HepG2 (cell line): ENCODE data around the gene RIOK3. TPM values are rescaled to one million over a fixed set of nuclear protein-coding genes. Genes with fewer than 3 reads are reported as not detected.

Experiments used
- ATAC-seq: fragments of 200-7000 bp; cut with Tn5 transposase; 3 replicates; pipeline ENCODE4 v1.9.1; 2020; ENCODE audit warnings: mild to moderate bottlenecking, moderate library complexity
- BruUV-seq: library from RNA; stranded (reverse); fragments of 400-500 nt; replicated peaks from 2 replicates; lab custom pipeline; 2021; lab: Mats Ljungman, UMichigan
- CTCF ChIA-PET: fragments of 300-600 bp; formaldehyde crosslinking; extraction: SDS; loops from one replicate; lab custom pipeline; 2021; ENCODE audit warnings: low total read pairs, inconsistent platforms, low intra/inter-chr PET ratio; lab: Yijun Ruan, JAX
- POLR2A ChIA-PET: fragments of 350-600 bp; sonication (Branson Sonifier 250); formaldehyde crosslinking; loops from one replicate; lab custom pipeline; 2020; ENCODE audit warnings: antibody characterized with exemption, inconsistent platforms; lab: Yijun Ruan, JAX
- DNase-seq: peaks from one replicate; pipeline ENCODE4 v3.0.0-alpha.2; 2015; ENCODE audit warnings: low spot score
- FAIRE-seq: peaks from 3 replicates; lab custom pipeline; 2011; peaks lifted over from hg19 to GRCh38; lab: Jason Lieb, UNC
- H2AFZ ChIP-seq: one replicate; pipeline ENCODE4 v1.6.1; 2011; ENCODE audit warnings: low read length, inconsistent platforms
- H3K27ac ChIP-seq: fragments of 300-600 bp; 3 replicates; pipeline ENCODE4 v1.8.0; 2011; ENCODE audit warnings: mixed run types, mild to moderate bottlenecking, mixed read lengths, low read length, inconsistent platforms; ENCODE audit not compliant: insufficient read depth; ENCODE audit errors: extremely low read length
- H3K27me3 ChIP-seq, 2 experiments: fragments of 200-600 bp in 1 of 2; 2 replicates in 1 of 2; 3 replicates in 1 of 2; pipeline versions ENCODE4 v1.6.0 to v1.8.0; 2011; ENCODE audit warnings: low read length in 2 of 2, mild to moderate bottlenecking in 2 of 2, moderate library complexity in 2 of 2, inconsistent platforms in 1 of 2; ENCODE audit not compliant: insufficient read depth in 2 of 2, control insufficient read depth in 1 of 2
- H3K36me3 ChIP-seq, 2 experiments: fragments of 200-600 bp in 1 of 2; replicated peaks in 1 of 2; 2 replicates in 1 of 2; 3 replicates in 1 of 2; pipeline versions ENCODE4 v1.5.1 to v1.8.0; 2011; ENCODE audit warnings: low read length in 2 of 2, inconsistent platforms in 1 of 2; ENCODE audit not compliant: insufficient read depth in 2 of 2, control insufficient read depth in 1 of 2
- H3K4me1 ChIP-seq: 2 replicates; pipeline ENCODE4 v1.5.1; 2012; ENCODE audit warnings: low read length, inconsistent platforms; ENCODE audit not compliant: insufficient read depth
- H3K4me2 ChIP-seq: 2 replicates; pipeline ENCODE4 v1.6.0; 2011; ENCODE audit warnings: low read depth, low read length, inconsistent platforms
- H3K4me3 ChIP-seq, 3 experiments: fragments of 200-600 bp in 1 of 3; sonication (generic), shearing (Covaris generic) in 1 of 3; replicated peaks in 1 of 3; 2 replicates each; pipeline ENCODE4 v1.5.1; 2011 to 2016; ENCODE audit warnings: low read length in 3 of 3, inconsistent platforms in 2 of 3, low read depth in 2 of 3, mild to moderate bottlenecking in 2 of 3, control low read depth in 1 of 3, mixed read lengths in 1 of 3; ENCODE audit not compliant: insufficient read depth in 1 of 3
- H3K79me2 ChIP-seq: one replicate; pipeline ENCODE4 v1.6.1; 2011; ENCODE audit warnings: low read length, inconsistent platforms; ENCODE audit not compliant: insufficient read depth
- H3K9ac ChIP-seq: 2 replicates; pipeline ENCODE4 v1.6.0; 2011; ENCODE audit warnings: mild to moderate bottlenecking, low read depth, low read length, inconsistent platforms; ENCODE audit not compliant: insufficient read depth
- H3K9me3 ChIP-seq: 2 replicates; pipeline ENCODE4 v1.5.1; 2012; ENCODE audit warnings: mild to moderate bottlenecking, low read length
- H4K20me1 ChIP-seq: 2 replicates; pipeline ENCODE4 v1.6.0; 2011; ENCODE audit warnings: inconsistent platforms, mild to moderate bottlenecking, low read length, moderate library complexity; ENCODE audit not compliant: insufficient read depth
- FOXA1 ChIP-seq, 2 experiments: fragments of 450-650 bp in 1 of 2; sonication (generic) in 1 of 2; formaldehyde crosslinking in 1 of 2; IDR thresholded peaks; 2 replicates each; pipeline versions ENCODE4 v1.4.0 to v1.6.1; 2016 to 2020; ENCODE audit warnings: missing genetic modification reagents in 1 of 2
- JDP2 ChIP-seq: sonication (generic); formaldehyde crosslinking; IDR thresholded peaks from 2 replicates; pipeline ENCODE4 v1.8.1; 2022; ENCODE audit warnings: missing genetic modification reagents, borderline replicate concordance
- MAFF ChIP-seq: IDR thresholded peaks from 2 replicates; pipeline ENCODE4 v1.6.1; 2011; ENCODE audit warnings: low read depth, low read length, improper control_type of control experiment
- ZFP36 ChIP-seq: fragments of 150-350 bp; IDR thresholded peaks from 2 replicates; pipeline ENCODE4 v1.6.1; 2018; ENCODE audit warnings: borderline replicate concordance, low read length, low read depth; ENCODE audit not compliant: partially characterized antibody
- ZNF644 ChIP-seq: IDR thresholded peaks from 2 replicates; pipeline ENCODE4 v1.6.1; 2016; ENCODE audit warnings: low read depth
- WGBS: methylation state at CpG from one replicate; pipeline ENCODE4 v1.1.6; 2017; ENCODE audit warnings: low lambda C conversion rate; 5-methylcytosine and 5-hydroxymethylcytosine counted together
- in situ Hi-C: cut with HindIII; loops from 2 replicates; pipeline ENCODE4 v1.10.0; 2017; ENCODE audit warnings: low pct_unique_long_range_greater_than_20kb; ENCODE audit not compliant: extremely low pct_ligation_motif_present
- intact Hi-C: fragments of 100-400 bp; cut with micrococcal nuclease; formaldehyde crosslinking; loops from one replicate; pipeline ENCODE4 v1.10.0; 2022; ENCODE audit not compliant: unreplicated experiment
- polyA plus RNA-seq, 8 experiments: library from polyadenylated mRNA; depleted of rRNA in 3 of 8; stranded (reverse) in 7 of 8; unstranded in 1 of 8; fragments of >200 nt; fragmentation: Illumina TruSeq in 4 of 8; extraction: Trizol in 4 of 8; gene quantifications; 2 replicates each; pipeline versions ENCODE4 v1.2.1 to v1.2.3, GENCODE V29; 2011 to 2016; ENCODE audit warnings: low read depth in 4 of 8, missing spikeins in 1 of 8, mixed read lengths in 1 of 8; ENCODE audit not compliant: insufficient read depth in 1 of 8
- total RNA-seq, 5 experiments: library from RNA; depleted of rRNA; stranded (reverse); fragments of >200 nt; fragmentation: Illumina TruSeq; extraction: Trizol; gene quantifications; 2 replicates each; pipeline ENCODE4 v1.2.3, GENCODE V29; 2016; ENCODE audit warnings: low read depth in 1 of 5
- TF ChIP-seq, protein P1 (sequence below): sonication (generic); formaldehyde crosslinking; IDR thresholded peaks from 2 replicates; pipeline ENCODE4 v1.5.0; 2020; ENCODE audit warnings: mild to moderate bottlenecking, missing genetic modification reagents, borderline replicate concordance
- TF ChIP-seq, protein P2 (sequence below): IDR thresholded peaks from 2 replicates; pipeline ENCODE4 v1.6.1; 2016; ENCODE audit warnings: mild to moderate bottlenecking
- TF ChIP-seq, protein P3 (sequence below): sonication (generic); formaldehyde crosslinking; IDR thresholded peaks from 2 replicates; pipeline ENCODE4 v1.4.0; 2020; ENCODE audit warnings: missing genetic modification reagents
- TF ChIP-seq, protein P4 (sequence below): IDR thresholded peaks from 2 replicates; pipeline ENCODE4 v1.6.1; 2016; ENCODE audit warnings: low read depth, borderline replicate concordance
- TF ChIP-seq, protein P5 (sequence below): sonication (generic); formaldehyde crosslinking; IDR thresholded peaks from 2 replicates; pipeline ENCODE4 v1.9.0; 2021; ENCODE audit warnings: missing genetic modification reagents, borderline replicate concordance
- TF ChIP-seq, protein P6 (sequence below): sonication (generic); formaldehyde crosslinking; IDR thresholded peaks from 2 replicates; pipeline ENCODE4 v1.5.1; 2020; ENCODE audit warnings: missing genetic modification reagents, mild to moderate bottlenecking, borderline replicate concordance

The RIOK3 gene
- total and polyA plus RNA-seq, 2 of the 13 experiments (the other 11 are each of a cell fraction or from before 2014, with no cell fraction given) = 26.7 to 36.0 TPM

DNA sequence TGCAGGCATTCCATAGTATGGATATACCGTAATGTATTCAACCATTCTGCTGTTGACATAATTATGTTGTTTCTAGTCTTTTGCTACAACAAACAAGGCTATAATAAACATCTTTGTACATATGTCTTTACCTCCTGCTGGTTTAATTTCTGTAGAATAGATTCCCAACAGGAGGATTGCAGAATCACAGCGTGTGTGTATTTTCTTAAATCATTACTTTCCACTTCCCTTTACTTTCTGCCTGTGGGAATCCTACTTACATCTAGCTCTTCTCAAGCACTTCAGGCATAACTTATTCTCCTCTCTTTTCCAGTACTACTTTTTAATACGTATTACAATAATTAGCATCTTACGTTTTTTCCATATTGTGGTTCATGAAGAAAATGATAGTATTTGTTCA, 13.0 kb upstream of the RIOK3 start (continued):
- TF ChIP-seq JDP2 = no peak
- TF ChIP-seq, protein P1, sequence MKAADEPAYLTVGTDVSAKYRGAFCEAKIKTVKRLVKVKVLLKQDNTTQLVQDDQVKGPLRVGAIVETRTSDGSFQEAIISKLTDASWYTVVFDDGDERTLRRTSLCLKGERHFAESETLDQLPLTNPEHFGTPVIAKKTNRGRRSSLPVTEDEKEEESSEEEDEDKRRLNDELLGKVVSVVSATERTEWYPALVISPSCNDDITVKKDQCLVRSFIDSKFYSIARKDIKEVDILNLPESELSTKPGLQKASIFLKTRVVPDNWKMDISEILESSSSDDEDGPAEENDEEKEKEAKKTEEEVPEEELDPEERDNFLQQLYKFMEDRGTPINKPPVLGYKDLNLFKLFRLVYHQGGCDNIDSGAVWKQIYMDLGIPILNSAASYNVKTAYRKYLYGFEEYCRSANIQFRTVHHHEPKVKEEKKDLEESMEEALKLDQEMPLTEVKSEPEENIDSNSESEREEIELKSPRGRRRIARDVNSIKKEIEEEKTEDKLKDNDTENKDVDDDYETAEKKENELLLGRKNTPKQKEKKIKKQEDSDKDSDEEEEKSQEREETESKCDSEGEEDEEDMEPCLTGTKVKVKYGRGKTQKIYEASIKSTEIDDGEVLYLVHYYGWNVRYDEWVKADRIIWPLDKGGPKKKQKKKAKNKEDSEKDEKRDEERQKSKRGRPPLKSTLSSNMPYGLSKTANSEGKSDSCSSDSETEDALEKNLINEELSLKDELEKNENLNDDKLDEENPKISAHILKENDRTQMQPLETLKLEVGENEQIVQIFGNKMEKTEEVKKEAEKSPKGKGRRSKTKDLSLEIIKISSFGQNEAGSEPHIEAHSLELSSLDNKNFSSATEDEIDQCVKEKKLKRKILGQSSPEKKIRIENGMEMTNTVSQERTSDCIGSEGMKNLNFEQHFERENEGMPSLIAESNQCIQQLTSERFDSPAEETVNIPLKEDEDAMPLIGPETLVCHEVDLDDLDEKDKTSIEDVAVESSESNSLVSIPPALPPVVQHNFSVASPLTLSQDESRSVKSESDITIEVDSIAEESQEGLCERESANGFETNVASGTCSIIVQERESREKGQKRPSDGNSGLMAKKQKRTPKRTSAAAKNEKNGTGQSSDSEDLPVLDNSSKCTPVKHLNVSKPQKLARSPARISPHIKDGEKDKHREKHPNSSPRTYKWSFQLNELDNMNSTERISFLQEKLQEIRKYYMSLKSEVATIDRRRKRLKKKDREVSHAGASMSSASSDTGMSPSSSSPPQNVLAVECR (CRISPR knock-in tag) = no peak

DNA sequence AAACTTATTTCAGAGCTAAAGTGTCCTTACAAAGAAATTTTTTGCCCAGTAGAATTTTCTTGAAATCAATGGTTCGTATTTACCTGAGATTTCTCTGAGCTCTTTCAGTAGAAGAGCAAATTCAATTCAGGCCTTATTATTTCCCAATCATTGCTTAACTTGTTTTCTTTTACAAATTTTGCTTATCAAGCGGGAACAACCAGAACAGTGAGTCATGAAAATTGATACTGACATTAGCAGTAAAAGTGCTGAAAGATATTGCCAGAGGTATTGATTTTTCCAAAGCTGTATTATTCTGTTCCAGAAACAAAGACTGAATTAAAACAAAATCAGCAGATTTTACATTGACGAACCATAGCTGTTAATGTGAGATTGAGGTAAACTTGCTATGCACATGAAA, 10.1 kb upstream of the RIOK3 start:
- no peak overlapping the region for H3K4me2 ChIP-seq
- no TSS peak for BruUV-seq
- no peak overlapping the region for H2AFZ ChIP-seq
- POLR2A ChIA-PET = interaction anchor here (1.7 kb wide), 1 partner anchor 10 kb away, joined by 11 read pairs; the partner anchor contains the start of gene RIOK3
- no peaks in the 10 kb centered on the region for H4K20me1 ChIP-seq
- peaks cover 0 to 7% of the 10 kb centered on the region in 2 experiments; a peak in 1 of 5 replicates for H3K27me3 ChIP-seq
- no peak for ATAC-seq
- H3K27ac ChIP-seq = no peak overlapping the region
- H3K9me3 ChIP-seq = no peaks in the 10 kb centered on the region
- H3K4me3 ChIP-seq = no peak overlapping the region
- DNase-seq = no peak
- no peaks in the 10 kb centered on the region for H3K79me2 ChIP-seq
- CTCF ChIA-PET = no interaction called here
- intact Hi-C loops = no loop called here
- H3K36me3 ChIP-seq = no peaks in the 10 kb centered on the region
- peaks cover 12% of the 10 kb centered on the region for H3K4me1 ChIP-seq
- no peak overlapping the region for H3K9ac ChIP-seq
- in situ Hi-C loops = no loop called here
- FAIRE-seq = no peak
- 29% methylated on average over 3 of the region's 3 CpGs for WGBS
- TF ChIP-seq ZFP36 (no peak), MAFF (peak; percentile 50), ZNF644 (CRISPR knock-in tag) (no peak), FOXA1 (IDR thresholded peaks at IDR 0.05) (no peak), FOXA1 (CRISPR knock-in tag; IDR thresholded peaks at IDR 0.05) (no peak)
- TF ChIP-seq, protein P2, sequence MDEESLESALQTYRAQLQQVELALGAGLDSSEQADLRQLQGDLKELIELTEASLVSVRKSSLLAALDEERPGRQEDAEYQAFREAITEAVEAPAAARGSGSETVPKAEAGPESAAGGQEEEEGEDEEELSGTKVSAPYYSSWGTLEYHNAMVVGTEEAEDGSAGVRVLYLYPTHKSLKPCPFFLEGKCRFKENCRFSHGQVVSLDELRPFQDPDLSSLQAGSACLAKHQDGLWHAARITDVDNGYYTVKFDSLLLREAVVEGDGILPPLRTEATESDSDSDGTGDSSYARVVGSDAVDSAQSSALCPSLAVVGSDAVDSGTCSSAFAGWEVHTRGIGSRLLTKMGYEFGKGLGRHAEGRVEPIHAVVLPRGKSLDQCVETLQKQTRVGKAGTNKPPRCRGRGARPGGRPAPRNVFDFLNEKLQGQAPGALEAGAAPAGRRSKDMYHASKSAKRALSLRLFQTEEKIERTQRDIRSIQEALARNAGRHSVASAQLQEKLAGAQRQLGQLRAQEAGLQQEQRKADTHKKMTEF (CRISPR knock-in tag) = no peak
- TF ChIP-seq, protein P3, sequence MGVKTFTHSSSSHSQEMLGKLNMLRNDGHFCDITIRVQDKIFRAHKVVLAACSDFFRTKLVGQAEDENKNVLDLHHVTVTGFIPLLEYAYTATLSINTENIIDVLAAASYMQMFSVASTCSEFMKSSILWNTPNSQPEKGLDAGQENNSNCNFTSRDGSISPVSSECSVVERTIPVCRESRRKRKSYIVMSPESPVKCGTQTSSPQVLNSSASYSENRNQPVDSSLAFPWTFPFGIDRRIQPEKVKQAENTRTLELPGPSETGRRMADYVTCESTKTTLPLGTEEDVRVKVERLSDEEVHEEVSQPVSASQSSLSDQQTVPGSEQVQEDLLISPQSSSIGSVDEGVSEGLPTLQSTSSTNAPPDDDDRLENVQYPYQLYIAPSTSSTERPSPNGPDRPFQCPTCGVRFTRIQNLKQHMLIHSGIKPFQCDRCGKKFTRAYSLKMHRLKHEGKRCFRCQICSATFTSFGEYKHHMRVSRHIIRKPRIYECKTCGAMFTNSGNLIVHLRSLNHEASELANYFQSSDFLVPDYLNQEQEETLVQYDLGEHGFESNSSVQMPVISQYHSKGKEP (CRISPR knock-in tag) = no peak
- TF ChIP-seq, protein P4, sequence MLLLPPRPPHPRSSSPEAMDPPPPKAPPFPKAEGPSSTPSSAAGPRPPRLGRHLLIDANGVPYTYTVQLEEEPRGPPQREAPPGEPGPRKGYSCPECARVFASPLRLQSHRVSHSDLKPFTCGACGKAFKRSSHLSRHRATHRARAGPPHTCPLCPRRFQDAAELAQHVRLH (CRISPR knock-in tag) = no peak
- TF ChIP-seq, protein P5, sequence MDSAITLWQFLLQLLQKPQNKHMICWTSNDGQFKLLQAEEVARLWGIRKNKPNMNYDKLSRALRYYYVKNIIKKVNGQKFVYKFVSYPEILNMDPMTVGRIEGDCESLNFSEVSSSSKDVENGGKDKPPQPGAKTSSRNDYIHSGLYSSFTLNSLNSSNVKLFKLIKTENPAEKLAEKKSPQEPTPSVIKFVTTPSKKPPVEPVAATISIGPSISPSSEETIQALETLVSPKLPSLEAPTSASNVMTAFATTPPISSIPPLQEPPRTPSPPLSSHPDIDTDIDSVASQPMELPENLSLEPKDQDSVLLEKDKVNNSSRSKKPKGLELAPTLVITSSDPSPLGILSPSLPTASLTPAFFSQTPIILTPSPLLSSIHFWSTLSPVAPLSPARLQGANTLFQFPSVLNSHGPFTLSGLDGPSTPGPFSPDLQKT (CRISPR knock-in tag) = no peak
- TF ChIP-seq, protein P6, sequence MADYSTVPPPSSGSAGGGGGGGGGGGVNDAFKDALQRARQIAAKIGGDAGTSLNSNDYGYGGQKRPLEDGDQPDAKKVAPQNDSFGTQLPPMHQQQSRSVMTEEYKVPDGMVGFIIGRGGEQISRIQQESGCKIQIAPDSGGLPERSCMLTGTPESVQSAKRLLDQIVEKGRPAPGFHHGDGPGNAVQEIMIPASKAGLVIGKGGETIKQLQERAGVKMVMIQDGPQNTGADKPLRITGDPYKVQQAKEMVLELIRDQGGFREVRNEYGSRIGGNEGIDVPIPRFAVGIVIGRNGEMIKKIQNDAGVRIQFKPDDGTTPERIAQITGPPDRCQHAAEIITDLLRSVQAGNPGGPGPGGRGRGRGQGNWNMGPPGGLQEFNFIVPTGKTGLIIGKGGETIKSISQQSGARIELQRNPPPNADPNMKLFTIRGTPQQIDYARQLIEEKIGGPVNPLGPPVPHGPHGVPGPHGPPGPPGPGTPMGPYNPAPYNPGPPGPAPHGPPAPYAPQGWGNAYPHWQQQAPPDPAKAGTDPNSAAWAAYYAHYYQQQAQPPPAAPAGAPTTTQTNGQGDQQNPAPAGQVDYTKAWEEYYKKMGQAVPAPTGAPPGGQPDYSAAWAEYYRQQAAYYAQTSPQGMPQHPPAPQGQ = no peak
